Heart right ventricle (tissue), 16 donors: ENCODE results near the gene HERC3. TPM values are rescaled to one million over a fixed set of nuclear protein-coding genes. Genes with fewer than 3 reads are reported as not detected.
A peak's percentile ranks its signal among the peaks of the same experiment; 100 is the strongest.

Source experiments
- ATAC-seq, 8 donors: fragments of 200-7000 bp; cut with Tn5 transposase; one replicate each; pipeline ENCODE4 v1.9.1; 2020; ENCODE audit warnings: mild to moderate bottlenecking in 8 of 8, moderate library complexity in 8 of 8, moderate number of reproducible peaks in 1 of 8
- DNase-seq, 2 donors: peaks; one replicate each; pipeline ENCODE4 v3.0.0-alpha.2; 2020
- H3K27ac ChIP-seq, 10 donors: fragments of 200-600 bp; sonication (generic) in 2 of 10; one replicate each; pipeline versions ENCODE4 v1.5.0 to v1.8.0; 2020 to 2022; ENCODE audit warnings: mild to moderate bottlenecking in 3 of 10
- H3K27me3 ChIP-seq, 7 donors: fragments of 200-600 bp; one replicate each; pipeline ENCODE4 v1.8.0; 2021 to 2022; ENCODE audit warnings: mild to moderate bottlenecking in 2 of 7
- H3K36me3 ChIP-seq, 9 donors: fragments of 200-600 bp; sonication (generic) in 1 of 9; one replicate each; pipeline versions ENCODE4 v1.5.0 to v1.8.0; 2020 to 2022; ENCODE audit warnings: mild to moderate bottlenecking in 2 of 9
- H3K4me1 ChIP-seq, 9 donors: fragments of 200-600 bp; sonication (generic) in 1 of 9; one replicate each; pipeline versions ENCODE4 v1.5.0 to v1.8.0; 2020 to 2022; ENCODE audit warnings: mild to moderate bottlenecking in 4 of 9
- H3K4me3 ChIP-seq, 10 donors: fragments of 200-600 bp; sonication (generic) in 2 of 10; one replicate each; pipeline versions ENCODE4 v1.5.0 to v1.8.0; 2020 to 2022; ENCODE audit warnings: mild to moderate bottlenecking in 7 of 10, moderate library complexity in 2 of 10
- H3K9me3 ChIP-seq, 11 donors: fragments of 200-600 bp in 10 of 11; sonication (generic) in 2 of 11; one replicate each; pipeline versions ENCODE4 v1.5.0 to v1.8.0; 2013 to 2022; ENCODE audit warnings: mild to moderate bottlenecking in 2 of 11, control low read depth in 1 of 11, moderate library complexity in 1 of 11
- CTCF ChIP-seq, 9 donors: fragments of 200-600 bp; sonication (generic) in 2 of 9; IDR thresholded peaks; one replicate each; pipeline versions ENCODE4 v1.5.0 to v1.8.0; 2021 to 2022; ENCODE audit warnings: antibody characterized with exemption in 9 of 9, mild to moderate bottlenecking in 5 of 9, moderate library complexity in 1 of 9
- WGBS, 2 donors: extraction: QIAGEN DNeasy Blood & Tissue Kit; methylation state at CpG; one replicate each; pipeline ENCODE4 v1.1.7; 2013; ENCODE audit warnings: inconsistent platforms in 1 of 2; 5-methylcytosine and 5-hydroxymethylcytosine counted together
- intact Hi-C, 10 donors: fragments of 100-400 bp; cut with DNase I; formaldehyde crosslinking; loops; one replicate each; pipeline versions ENCODE4 v1.11.1 to v1.14.2; 2022
- polyA plus RNA-seq, 2 donors: library from polyadenylated mRNA; stranded (reverse); fragments of 200-250 nt; gene quantifications; one replicate each; pipeline ENCODE4 v1.2.3, GENCODE V29; 2013
- total RNA-seq, 10 donors: library from RNA; stranded (reverse); fragmentation: NEBNext Ultra II Directional in 3 of 10; extraction: Animal tissue kit (Norgen Biotek cat#: 25700) in 3 of 10; gene quantifications; one replicate each; pipeline versions ENCODE4 v1.2.1 to v1.2.4, GENCODE V29; 2021 to 2023
- donor health status: Arrhythmogenic right ventricular cardiomyopathy.
- donor health status: ischemic (EF 13 %, LVEDD 7.1; RV severe dilation, severe dysfunction).
- donor health status: healthy with polysubstance abuse.
- donor health status: DM: no; HTN: yes; CAD: no.
- donor health status: DM: no; HTN: no; CAD: no.
- donor health status: ischemic (EF 25% LVEDD 6.9; RV normal size, moderate dysfunction).
- donor health status: ischemic (EF 25% LVEDD 5.7; RV mildly dilated, moderate dysfunction).
- donor health status: healthy.
- donor health status: DM: yes; HTN: yes; CAD: no.
- donor health status: Ischemic cardiomyopathy.
- donor health status: ischemic (EF 35%, LVEDD 5.7; RV mildly dilated, moderate dysfunction).
- donor health status: nonischemic (EF 11% LVEDD 7.7; RV severe dilation, severe dysfunction).
- donor health status: DM: yes; HTN: yes; CAD: no.
- donor health status: PGD.
- donor health status: ischemic (EF 29% LVEDD 5.4; RV normal size, mild dysfunction).
- donor health status: nonischemic (EF 23%, LVEDD 6.1; RV moderate dilation, normal function).

The HERC3 gene
- total and polyA plus RNA-seq, 12 donors, result 8.5 to 62.6 (median 46.5) TPM

- TF ChIP-seq CTCF (IDR thresholded peaks at IDR 0.05), result no peak
- Histone ChIP-seq H3K36me3 (peaks cover 0 to 44% (median 3%) of the 10 kb centered on the region in 9 donors), H3K4me1 (peaks cover 0 to 53% (median 25%) of the 10 kb centered on the region in 9 donors), H3K27ac (no peak overlapping the region), H3K4me3 (no peak overlapping the region), H3K9me3 (no peaks in the 10 kb centered on the region), H3K27me3 (no peaks in the 10 kb centered on the region)
- intact Hi-C loops, result no loop called here
- 94 to 97% methylated on average over 5 of the region's 5 CpGs for WGBS, 2 donors
- ATAC-seq, result no peak
- DNase-seq, result no peak
Observed at GRCh38 chr4:88756149-88756548, 163.9 kb downstream of the HERC3 start.

GRCh38 chr4:88757067-88757466 is 164.8 kb downstream of the HERC3 start:
- no peak for DNase-seq
- Histone ChIP-seq H3K9me3 (no peaks in the 10 kb centered on the region), H3K4me1 (peaks cover 0 to 53% (median 25%) of the 10 kb centered on the region in 9 donors), H3K27me3 (no peaks in the 10 kb centered on the region), H3K27ac (no peak overlapping the region), H3K36me3 (peaks cover 0 to 36% (median 0%) of the 10 kb centered on the region in 9 donors), H3K4me3 (no peak overlapping the region)
- ATAC-seq, result no peak
- TF ChIP-seq CTCF (IDR thresholded peaks at IDR 0.05), result no peak
- intact Hi-C loops, result no loop called here

- H3K36me3 ChIP-seq, result peaks cover 0 to 36% (median 0%) of the 10 kb centered on the region in 9 donors
- H3K9me3 ChIP-seq, result no peaks in the 10 kb centered on the region
- peak overlapping the region in 6 of 10 donors; percentile 6 to 38 (median 30) for H3K4me3 ChIP-seq
- no peak overlapping the region for H3K27ac ChIP-seq
- DNase-seq (no peak), ATAC-seq (no peak)
- intact Hi-C loops, result no loop called here
- 80 to 86% methylated on average over 6 of the region's 6 CpGs for WGBS, 2 donors
- H3K27me3 ChIP-seq, result no peaks in the 10 kb centered on the region
- peaks cover 0 to 51% (median 25%) of the 10 kb centered on the region in 9 donors for H3K4me1 ChIP-seq
- no peak for TF ChIP-seq CTCF (IDR thresholded peaks at IDR 0.05)
Observed at GRCh38 chr4:88757776-88758175, 165.5 kb downstream of the HERC3 start.

Other genes starting within 250 kb of the HERC3 start
- 10 to 100 TPM in 9 of 10 donors, 1 to 10 TPM in 1; 8.9 to 20.0 (median 15.8) TPM for gene HERC6, start 213.6 kb upstream of the HERC3 start, total RNA-seq
- gene HERC6, start 213.6 kb upstream of the HERC3 start, polyA plus RNA-seq, result 1 to 10 TPM; 1.8 to 6.5 TPM
- 1 to 10 TPM; 1.6 to 4.7 (median 2.9) TPM for gene HERC5, start 135.4 kb upstream of the HERC3 start, total RNA-seq
- 1 to 10 TPM in 1 of 2 donors, under 1 TPM in 1; 0.84 to 2.3 TPM for gene HERC5, start 135.4 kb upstream of the HERC3 start, polyA plus RNA-seq
- gene PYURF, start 68.7 kb upstream of the HERC3 start, total RNA-seq, result 10 to 100 TPM; 44.6 to 61.6 (median 47.5) TPM
- 10 to 100 TPM; 56.9 to 99.3 TPM for gene PYURF, start 68.7 kb upstream of the HERC3 start, polyA plus RNA-seq
- 1 to 10 TPM; 2.6 to 7.9 (median 6.1) TPM for gene NAP1L5, start 105.3 kb downstream of the HERC3 start, total RNA-seq
- 1 to 10 TPM; 4.1 to 7.6 TPM for gene NAP1L5, start 105.3 kb downstream of the HERC3 start, polyA plus RNA-seq